Measurements from ENCODE around the gene S100A12.

Gene S100A12

DNA sequence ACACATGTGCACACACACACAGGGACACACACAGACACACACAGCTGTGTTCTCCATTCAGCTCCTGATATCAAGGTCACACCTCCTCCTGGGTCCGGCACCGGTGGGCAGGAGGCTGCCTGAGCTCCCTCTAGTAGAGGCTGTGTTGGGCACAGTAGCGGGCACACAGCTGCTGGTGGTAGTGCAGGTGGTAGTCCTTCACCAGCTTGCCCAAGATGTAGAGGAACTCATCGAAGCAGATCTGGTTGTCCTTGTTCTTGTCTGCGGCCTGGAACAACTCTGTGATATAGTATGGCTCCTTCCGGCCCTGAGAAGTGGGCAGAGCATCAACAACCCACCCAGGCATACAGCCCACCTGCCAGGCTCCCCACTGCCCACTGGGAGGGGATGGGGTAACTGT, 21.0 kb upstream of the S100A12 start:
- DNase-seq = no peak

DNA sequence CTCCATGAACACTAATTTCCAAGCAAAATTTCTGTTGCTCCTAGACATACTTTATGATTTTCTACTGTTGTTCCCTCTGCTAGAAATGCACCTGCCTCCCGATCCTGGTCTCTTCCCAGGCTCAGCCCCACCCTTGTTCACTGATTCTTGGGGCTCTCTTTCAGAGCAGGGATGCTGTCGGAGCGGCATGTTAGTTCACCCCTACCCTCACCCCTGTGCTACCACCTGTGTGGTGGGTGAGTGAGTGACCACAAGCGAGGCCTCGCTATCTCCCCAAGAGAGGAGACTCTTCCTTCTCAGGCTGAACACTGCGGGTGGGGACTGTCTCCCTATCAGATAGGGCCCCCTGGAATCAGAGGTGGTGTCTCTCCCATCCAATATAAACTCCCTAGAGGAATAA, 20.4 kb upstream of the S100A12 start:
- no peak for DNase-seq

DNA sequence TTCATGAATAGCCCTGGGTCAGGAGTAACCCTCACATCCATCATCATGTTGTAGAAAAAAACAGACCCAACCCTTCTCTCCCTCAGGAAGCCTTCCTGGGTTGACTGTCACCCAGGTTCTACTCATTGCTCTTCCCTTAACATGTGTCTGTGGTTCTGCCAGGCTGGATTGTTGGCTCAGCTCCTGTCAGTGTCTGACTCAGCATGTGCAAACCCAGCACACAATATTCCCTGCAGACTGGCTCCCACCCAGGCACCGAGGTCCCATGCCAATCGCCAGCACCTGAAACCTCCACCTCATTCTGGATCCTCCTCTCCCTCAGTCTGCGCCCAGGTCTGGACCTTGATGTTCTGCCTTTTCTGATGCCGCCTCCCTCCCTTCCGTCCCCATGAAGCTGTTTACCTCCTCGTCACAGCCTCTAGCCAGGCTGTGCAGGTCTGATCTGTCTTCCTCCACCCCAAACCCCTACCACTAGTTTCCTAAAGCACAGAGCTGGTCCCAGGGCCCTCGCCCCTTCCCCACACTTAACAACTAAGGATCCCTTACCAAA, 19.8 kb upstream of the S100A12 start:
- no peak for DNase-seq

DNA sequence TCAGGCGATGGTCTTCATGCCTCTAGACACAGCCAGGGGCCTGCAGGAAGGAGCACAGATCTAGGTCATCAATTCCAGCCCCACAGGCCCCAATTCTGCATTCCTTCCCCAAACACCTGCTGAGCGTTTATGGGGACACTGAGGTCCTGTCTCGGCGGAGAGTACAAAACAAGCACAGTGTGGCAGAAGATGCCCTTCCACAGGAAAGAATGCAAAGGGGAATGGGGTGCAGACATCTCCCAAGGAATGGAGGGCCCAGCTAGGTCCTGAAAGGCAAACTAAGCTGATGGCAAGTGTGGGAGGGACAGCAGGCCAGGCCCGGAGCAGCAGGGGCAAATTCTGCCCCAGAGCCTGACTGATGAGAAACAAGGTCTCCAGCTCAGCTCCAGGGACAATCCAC, 19.0 kb upstream of the S100A12 start:
- no peak for DNase-seq

DNA sequence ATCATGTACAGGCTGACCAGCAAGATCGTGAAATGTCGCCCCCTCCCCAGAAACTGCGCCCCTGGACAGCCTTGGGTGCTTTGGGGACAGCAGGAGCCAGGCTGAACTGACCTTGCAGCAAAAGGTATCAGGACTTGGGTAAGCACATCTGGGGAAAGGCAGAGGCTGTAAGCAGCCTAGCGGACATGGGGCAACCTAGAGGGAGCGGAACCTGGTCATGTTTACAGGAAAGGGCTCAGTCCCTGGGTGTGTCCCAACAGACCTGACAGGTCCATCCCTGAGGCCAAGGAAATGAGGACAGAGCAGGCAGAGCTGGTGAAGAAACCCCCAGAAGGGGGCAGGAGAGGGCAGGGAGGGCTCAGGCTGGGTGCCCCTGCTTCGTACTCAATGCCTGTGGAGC, 18.5 kb upstream of the S100A12 start:
- peak; percentile 7 for DNase-seq

DNA sequence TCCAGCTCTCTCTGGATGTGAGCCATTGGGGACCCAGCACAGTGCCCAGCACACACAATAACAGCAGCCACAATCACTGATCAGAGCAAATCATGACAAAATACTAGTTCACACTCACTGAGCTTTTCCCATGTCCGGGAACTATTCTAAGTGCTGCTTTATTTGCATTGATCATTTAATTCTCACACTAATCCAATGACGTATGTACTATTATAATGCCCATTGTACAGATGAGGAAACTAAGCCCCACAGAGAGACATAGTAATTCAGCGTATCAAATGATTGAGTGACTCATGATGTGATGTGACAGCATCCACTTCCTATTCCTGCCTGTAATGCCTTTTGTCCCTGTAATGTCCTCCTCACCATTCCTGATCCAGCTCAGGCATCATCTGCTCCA, 17.4 kb upstream of the S100A12 start:
- no peak for DNase-seq

DNA sequence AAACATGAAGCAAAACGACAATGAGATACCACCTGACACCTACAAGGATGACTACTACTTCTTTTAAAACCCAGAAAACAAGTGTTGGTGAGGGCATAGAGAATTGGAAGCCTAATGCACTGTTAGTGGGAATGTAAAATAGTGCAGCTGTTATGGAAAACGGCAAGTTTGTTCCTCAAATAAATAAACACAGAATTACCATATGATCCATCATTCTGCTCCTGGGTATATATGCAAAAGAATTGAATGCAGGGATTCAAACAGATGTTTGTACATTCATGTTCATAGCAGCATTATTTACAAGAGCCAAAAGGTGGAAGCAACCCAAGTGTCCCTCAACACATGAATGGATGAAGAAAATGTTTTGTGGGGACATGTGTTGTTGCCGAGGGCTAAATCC, 16.8 kb upstream of the S100A12 start:
- DNase-seq = no peak

DNA sequence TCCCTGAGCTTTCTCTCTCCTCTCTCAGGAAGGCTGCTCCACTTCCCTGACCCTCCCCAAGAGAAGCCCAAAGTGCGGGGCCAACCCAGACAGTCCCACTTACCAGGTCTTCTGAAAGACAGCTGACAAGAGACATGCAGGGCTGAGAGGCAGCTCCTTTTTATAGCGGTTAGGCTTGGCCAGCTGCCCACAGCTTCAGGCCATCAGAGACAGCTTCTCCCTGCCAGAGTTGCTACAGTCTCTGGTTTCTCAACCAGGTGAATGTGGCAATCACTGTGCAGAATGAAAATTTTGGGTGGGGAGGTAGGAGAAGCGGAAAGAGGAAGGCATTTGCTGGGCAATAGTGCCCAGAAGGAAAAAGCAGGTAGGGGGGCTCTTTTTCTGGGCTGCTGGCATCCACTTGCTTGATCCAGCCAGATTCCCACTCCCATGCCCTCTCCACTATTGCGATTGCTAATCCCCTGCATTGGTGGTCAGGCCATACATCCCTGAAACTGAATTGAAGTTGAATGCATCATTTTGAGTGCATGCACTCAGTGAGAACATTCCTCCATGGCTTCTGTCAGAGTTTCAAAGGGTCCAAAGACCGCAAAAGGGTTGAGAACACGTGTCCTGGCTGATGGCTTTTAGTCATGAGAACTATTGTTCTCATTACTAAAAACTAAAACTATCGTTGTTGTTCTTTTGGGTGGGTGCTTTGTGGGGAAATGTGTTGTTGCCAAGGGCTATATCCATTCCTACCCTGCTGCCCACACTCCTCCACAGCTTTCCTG, 15.7 kb upstream of the S100A12 start, which contains the start of gene S100A8:
TSS of gene S100A8 (minus strand) at position 136 of the 773 bp plus-strand sequence. CDS start 538 bp downstream, outside the sequence.
- peak; percentile 73 for DNase-seq

DNA sequence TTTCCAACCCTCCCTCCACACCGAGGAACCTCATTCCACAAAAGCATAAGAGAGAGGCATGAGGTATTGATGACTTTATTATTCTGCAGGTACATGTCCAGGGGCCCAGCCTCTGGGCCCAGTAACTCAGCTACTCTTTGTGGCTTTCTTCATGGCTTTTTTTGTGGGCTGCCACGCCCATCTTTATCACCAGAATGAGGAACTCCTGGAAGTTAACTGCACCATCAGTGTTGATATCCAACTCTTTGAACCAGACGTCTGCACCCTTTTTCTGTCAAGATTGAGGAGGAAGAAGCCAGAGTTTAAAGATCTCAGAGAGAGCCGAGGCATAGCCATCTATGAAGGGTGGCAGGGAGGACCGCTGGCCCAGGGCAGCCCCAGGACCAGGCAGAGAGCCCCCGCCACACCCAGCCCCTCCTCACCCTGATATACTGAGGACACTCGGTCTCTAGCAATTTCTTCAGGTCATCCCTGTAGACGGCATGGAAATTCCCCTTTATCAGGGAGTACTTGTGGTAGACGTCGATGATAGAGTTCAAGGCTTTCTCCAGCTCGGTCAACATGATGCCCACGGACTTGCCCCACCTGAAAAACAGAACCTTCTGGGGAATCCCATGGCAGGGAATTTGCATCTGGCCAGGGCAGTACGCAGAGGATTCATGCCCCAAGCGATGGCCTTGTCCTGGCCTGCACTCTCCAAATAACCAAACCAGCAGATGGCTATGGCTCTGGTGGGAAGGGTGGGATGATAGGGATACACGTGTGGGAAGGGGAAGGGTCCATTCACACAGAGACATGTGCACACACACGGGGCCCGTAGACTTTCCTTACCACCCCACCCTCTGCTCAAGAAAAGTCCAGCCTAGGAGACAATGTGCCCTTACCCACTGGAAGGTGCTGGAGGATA, 14.8 kb upstream of the S100A12 start:
- DNase-seq = peak; percentile 67

DNA sequence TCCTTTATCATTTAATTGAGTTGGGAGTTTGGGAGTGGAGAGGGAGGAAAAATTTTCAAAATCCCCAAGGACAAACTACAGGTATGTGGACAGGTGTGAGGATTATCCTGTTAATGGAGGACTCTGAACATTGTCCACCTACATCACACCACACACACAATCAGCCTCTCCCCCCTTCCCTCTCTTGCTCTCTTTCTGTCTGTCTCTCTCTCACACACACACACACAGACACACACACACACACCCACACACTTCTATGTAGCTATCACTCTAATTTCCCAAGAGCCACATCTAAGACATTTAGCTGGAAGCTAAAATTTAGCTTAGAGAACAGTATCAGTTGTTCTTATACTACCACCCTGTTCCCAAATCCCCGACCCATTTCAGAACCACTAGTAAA, 14.0 kb upstream of the S100A12 start:
- peak; percentile 7 for DNase-seq

DNA sequence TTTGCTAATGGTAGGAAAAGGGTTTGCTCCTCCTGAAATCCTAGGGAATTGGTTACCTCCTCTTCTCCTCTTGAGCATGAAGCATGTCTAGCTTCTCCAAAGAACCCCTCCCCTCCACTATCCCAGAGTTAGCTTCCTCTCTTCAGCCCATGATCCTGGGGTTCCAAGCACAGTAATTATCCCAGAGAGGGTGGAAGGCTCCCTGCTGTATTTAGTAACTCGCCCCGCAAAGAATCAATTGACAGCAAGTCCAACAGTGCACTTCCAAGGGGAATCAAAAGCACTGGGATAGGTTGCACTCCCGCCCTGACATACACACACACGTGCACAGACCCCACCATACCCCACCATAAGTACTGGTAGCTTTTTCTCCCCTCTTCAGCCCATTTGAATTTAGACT, 12.4 kb upstream of the S100A12 start:
- no peak for DNase-seq

DNA sequence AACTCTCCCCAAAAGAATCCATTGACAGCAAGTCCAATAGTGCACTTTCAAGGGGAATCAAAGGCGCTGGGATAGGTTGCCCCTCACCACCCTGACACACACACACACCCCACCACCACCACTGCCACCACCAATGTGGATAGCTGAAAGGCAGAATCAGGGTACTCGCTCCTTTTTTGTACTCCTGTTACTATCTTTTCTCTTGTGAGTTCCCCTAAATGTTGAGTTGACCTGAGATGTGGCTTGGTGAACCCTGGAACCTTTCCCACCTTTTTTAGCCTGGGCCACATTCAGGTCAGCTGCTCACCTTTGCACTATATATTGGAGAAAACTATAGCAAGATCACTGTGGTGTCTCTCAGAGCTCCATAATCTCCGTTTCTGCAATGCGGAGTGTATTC, 11.6 kb upstream of the S100A12 start:
- no peak for DNase-seq

DNA sequence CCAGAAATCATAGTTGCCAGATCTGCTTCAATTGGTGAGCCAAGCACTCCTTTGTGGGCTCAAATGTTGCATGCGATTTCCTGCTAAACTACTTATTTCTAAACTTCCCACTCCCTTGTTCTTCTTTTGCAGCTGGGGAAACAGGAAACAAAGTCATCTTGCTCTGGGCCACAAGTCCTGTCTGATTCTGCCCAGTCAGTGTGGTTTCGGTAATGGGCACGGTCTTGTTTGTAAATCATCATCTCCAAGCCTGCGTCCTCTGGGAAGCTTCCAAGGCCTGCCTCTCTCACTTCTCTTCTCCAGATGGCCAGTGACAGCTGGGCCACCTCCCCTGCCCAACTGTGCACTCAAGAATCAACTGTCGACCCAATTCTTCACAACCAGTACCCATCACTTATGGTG, 11.1 kb upstream of the S100A12 start:
- DNase-seq = peak; percentile 77

DNA sequence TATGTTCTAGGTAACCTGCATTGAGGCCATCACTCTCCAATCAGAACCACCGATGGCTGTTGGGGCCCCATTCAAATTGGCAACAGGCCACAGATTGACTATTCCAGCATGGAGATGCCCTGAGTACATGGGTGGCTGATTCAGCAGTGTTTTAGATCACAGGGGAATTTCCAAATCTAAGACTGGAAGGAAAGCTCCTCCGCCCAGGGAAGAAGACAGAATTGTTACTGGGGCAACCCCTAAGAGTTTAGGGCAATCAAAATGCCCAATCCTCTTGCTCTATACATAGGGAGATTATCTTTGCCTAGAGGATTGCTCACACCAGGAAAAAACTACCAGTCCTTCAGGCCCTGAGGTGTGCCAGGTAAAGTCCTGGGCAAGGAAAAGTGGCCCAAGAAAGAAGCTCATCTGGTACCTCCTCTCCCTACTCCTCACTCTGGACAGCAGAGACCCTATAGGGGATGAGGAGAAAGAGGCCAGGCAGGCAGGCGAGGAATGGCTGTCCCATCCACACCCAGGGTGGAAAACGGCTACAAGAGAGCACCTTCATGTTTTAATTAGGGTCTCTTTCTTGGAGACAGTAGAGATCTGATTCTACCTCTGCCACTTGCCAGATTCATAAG, 9.6 kb upstream of the S100A12 start:
- no peak for DNase-seq

DNA sequence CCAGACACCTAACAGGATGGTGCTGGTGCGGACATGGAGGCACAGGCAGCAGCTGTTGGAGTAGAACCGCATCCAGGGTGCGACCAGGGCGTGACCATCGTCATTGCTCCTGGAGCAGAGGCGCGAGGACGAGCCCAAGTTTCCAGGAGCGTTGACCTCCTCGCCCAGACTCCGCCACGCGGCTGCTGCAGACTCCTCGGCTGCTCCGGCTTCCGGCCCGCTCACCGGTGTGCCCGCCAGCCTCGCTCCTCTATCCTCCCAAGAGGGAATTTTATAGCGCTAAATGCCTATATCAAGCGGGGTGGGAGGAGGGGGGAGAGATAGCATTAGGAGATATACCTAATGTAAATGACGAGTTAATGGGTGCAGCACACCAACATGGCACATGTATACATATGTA, 5.3 kb upstream of the S100A12 start:
- no peak for DNase-seq

DNA sequence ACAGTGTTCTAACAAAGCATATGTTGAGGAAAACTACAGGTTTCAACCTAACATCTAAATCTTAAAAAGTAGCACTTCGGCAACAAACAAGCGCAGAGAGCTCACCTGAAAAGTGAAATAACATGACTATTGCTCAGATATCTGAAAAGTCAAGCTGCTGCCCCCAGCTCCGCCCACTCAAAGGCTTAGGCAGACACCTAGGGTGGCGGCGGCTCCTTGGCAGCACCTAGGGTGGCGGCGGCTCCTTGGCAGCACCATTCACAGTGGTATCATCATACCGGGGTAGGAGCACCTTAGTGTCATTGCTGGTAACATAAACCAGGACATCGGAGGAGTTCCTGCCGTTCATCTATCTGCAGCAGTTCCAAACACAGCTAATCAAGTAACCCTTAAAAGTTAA, 4.2 kb upstream of the S100A12 start:
- no peak for DNase-seq

DNA sequence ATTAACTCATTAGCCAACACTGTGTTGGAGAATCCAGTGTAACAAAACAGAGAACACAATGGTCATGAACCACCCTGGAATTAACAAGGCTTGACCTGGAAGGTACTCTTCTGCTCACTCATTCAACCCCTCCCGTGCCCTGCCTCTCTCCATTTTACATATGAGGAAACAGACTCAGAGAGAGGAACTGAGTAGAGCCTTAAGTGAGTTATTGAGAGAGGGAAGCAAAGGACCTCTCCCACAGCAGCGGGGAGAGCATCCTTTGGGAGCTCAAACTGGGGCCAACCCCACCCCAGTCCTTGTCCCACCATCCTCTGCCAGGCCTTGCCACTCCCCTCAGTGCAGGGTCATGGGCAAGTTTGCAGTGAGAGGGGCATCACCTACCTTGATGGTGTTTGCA, 1.4 kb downstream of the S100A12 start:
- no peak for DNase-seq

DNA sequence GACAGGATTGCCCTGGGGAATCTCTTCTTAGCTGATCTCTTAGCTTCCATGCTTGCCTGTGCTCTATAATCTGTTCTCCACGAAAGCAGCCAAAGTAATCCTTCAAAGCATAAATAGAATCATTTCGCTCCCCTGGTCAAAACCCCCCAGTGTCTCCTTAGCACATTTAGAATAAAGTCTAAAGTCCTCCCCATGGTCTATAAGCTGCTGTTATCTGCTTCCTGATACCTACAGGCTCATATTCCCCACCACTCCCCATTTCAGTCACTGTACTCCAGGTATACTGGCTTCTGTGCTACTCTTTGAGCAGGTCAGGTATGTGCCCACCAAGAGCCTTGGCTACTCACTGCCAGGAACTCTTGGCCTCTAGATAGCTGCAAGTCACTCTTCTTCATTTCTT, 2.9 kb downstream of the S100A12 start:
- DNase-seq = no peak

DNA sequence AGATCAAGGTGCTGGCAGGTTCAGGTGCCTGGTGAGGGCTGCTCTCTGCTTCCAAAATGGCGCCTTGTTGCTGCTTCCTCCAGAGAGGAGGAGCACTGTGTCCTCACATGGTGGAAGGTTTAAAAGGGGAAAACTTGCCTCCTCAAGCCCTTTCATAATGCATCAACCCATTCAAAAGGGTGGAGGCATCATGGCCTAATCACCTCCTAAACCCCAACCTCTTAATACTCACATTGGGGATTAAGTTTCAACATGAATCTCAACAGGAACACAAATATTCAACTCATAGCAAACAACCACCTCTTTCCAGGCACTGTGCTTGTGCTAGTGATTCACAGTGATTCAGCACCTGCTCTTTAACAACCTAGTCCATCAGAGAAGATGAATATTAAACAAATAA, 4.2 kb downstream of the S100A12 start:
- DNase-seq = no peak

DNA sequence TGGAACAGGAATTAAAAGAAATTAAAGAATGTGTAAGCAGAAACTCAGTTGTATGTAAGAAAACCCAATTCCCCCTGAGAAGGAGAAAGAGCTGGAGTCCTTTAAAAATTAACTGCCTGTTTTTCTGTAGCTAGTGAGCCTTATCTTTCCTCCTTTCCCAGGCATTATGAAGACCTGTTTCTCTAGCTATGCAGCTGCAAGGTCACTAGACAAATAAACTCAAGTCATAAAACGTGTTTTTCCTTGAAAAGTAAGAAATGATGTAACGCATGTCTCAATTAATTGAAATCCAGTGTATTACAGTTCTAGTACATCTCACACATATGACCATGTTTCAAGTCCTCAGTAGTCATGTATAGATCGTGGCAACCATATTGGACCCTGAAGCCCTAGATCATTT, 5.3 kb downstream of the S100A12 start:
- DNase-seq = no peak

DNA sequence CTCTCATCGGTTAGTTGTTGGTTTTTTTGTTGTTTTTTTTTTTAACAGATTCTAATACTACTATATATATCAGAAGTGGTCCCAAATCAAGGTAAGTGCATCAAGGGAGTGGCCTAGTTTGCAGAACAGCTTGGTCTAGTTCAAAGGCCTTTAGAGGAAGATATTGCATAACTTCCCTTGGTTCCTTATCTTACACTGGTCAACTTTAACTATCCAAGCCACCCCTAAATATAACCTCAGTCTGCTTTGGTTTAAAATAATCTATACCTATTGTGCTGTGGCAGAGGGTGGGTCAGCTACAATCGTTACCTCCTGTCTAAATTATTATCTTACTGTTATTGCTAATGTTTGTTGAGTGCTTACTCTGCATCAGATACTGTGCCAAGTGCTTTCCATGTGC, 6.9 kb downstream of the S100A12 start:
- peak; percentile 52 for DNase-seq

DNA sequence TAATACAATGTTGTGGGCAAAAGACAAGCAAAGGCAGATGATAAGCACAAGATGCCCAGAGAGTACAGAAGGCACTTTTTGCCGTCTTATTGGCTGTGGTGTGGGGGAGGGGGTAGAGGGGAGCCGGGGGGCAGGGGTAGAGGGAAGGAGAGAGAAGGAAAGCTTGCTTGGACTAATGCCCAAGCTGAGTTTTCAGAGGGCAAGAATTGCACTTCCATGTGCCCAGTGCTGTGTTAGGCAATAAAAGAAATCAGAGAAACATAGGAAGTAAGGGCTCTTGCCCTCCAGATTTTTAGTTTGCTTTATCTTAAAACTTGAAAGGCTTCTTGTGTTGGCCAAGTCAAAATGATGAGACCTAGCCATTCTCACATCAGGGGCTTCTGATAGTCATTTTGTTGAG, 8.3 kb downstream of the S100A12 start:
- DNase-seq = no peak

DNA sequence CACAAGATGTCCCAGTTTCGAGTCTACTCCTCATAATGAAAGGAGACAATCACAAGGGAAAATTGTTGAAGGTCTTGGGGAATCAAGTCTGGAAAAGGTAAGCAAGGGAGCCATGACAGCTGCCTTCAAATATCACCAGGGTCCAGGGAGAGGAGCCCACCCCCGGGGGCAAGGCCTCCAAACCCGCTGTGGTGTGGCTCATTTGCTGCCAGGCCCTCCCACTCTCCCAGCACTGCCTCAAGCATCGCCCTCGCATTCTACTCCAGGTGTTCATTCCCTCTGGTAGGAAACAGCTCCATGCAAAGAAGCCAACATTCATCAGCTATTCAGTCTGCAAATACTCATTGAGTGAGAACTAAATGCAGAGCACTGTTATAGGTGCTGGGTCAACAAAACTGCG, 9.2 kb downstream of the S100A12 start:
- DNase-seq = no peak
